Esophagus muscularis mucosa (tissue), 4 donors: ENCODE data around the gene TENM3.

Source experiments
- EP300 ChIP-seq: sonication (generic); formaldehyde crosslinking; IDR thresholded peaks from one replicate; pipeline ENCODE4 v1.6.1; 2017; ENCODE audit warnings: antibody characterized with exemption
- POLR2A ChIP-seq: fragments of 450-650 bp; IDR thresholded peaks from one replicate; pipeline ENCODE4 v1.6.1; 2017; ENCODE audit warnings: antibody characterized with exemption, moderate library complexity, mild to moderate bottlenecking, low read depth
- TF ChIP-seq, protein P1 (sequence below), 3 experiments: fragments of 200-600 bp in 2 of 3; fragments of 450-650 bp in 1 of 3; sonication (generic) in 2 of 3; IDR thresholded peaks; one replicate each; pipeline ENCODE4 v1.5.1; 2017 to 2019; ENCODE audit warnings: antibody characterized with exemption in 3 of 3, mild to moderate bottlenecking in 2 of 3, moderate library complexity in 1 of 3

DNA sequence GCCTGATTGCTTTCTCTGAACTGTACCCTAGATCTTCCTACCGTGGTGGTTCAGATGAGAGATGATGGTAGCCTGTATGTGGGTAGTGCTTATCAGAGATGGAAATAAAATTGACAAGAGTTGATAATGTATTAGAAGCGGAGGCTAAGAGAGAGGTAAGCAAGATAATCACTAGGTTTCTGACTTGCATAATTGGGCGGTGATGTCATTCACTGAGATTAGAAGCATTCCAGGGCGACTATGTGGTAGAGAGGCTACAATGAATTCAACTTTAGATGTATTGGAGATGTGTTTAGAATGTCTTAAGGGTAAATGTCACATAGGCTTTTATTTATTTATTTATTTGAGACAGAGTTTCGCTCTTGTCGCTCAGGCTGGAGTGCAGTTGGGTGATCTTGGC is 415 bp upstream of the TENM3 start:
- no peak for TF ChIP-seq POLR2A
- no peak for TF ChIP-seq EP300
- TF ChIP-seq, protein P1, sequence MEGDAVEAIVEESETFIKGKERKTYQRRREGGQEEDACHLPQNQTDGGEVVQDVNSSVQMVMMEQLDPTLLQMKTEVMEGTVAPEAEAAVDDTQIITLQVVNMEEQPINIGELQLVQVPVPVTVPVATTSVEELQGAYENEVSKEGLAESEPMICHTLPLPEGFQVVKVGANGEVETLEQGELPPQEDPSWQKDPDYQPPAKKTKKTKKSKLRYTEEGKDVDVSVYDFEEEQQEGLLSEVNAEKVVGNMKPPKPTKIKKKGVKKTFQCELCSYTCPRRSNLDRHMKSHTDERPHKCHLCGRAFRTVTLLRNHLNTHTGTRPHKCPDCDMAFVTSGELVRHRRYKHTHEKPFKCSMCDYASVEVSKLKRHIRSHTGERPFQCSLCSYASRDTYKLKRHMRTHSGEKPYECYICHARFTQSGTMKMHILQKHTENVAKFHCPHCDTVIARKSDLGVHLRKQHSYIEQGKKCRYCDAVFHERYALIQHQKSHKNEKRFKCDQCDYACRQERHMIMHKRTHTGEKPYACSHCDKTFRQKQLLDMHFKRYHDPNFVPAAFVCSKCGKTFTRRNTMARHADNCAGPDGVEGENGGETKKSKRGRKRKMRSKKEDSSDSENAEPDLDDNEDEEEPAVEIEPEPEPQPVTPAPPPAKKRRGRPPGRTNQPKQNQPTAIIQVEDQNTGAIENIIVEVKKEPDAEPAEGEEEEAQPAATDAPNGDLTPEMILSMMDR (IDR thresholded peaks at IDR 0.05) = no peak
